ENCODE results near the gene TIAL1. TPM values are rescaled to one million over a fixed set of nuclear protein-coding genes. Genes with fewer than 3 reads are reported as not detected.
"Not testable (repeated sequence)": the region's sequence is repeated elsewhere in the genome, so short reads cannot be mapped to it uniquely, and the experiment has no call there.

Gene TIAL1
- polyA plus RNA-seq, 4 donors = 143 to 194 (median 173) TPM

- DNase-seq (ENCODE audit: low read depth in 4 of 4, low spot score in 3 of 4) = no peak
Measured at GRCh38 chr10:119535305-119535704, 61.5 kb downstream of the TIAL1 start.

- no peak for DNase-seq (ENCODE audit: low read depth in 4 of 4, low spot score in 3 of 4)
Measured at GRCh38 chr10:119533473-119533872, 63.3 kb downstream of the TIAL1 start.

- not testable (repeated sequence) for DNase-seq (ENCODE audit: low read depth in 4 of 4, low spot score in 3 of 4)
Measured at GRCh38 chr10:119532791-119533190, 64.0 kb downstream of the TIAL1 start.

- not testable (repeated sequence) for DNase-seq (ENCODE audit: low read depth in 4 of 4, low spot score in 3 of 4)
Measured at GRCh38 chr10:119532251-119532650, 64.5 kb downstream of the TIAL1 start.

GRCh38 chr10:119531067-119531466 lies 65.7 kb downstream of the TIAL1 start:
- DNase-seq (ENCODE audit: low read depth in 4 of 4, low spot score in 3 of 4) = no peak

GRCh38 chr10:119528663-119529237 lies 68.0 kb downstream of the TIAL1 start:
- DNase-seq (ENCODE audit: low read depth in 4 of 4, low spot score in 3 of 4) = not testable (repeated sequence)

GRCh38 chr10:119526621-119527592 lies 69.9 kb downstream of the TIAL1 start:
- no peak for DNase-seq (ENCODE audit: low read depth in 4 of 4, low spot score in 3 of 4)

GRCh38 chr10:119526149-119526548 lies 70.6 kb downstream of the TIAL1 start:
- DNase-seq (ENCODE audit: low read depth in 4 of 4, low spot score in 3 of 4) = no peak

GRCh38 chr10:119525116-119525515 lies 71.6 kb downstream of the TIAL1 start:
- no peak for DNase-seq (ENCODE audit: low read depth in 4 of 4, low spot score in 3 of 4)

- no peak for DNase-seq (ENCODE audit: low read depth in 4 of 4, low spot score in 3 of 4)
Measured at GRCh38 chr10:119524720-119525070, 72.1 kb downstream of the TIAL1 start.

- DNase-seq (ENCODE audit: low read depth in 4 of 4, low spot score in 3 of 4) = no peak
Measured at GRCh38 chr10:119523895-119524719, 72.7 kb downstream of the TIAL1 start.

Other genes starting within 250 kb of the TIAL1 start
- 10 to 100 TPM; 33.3 to 40.7 (median 36.7) TPM for gene RGS10, start 54.2 kb downstream of the TIAL1 start, polyA plus RNA-seq (ENCODE audit: insufficient read length in 4 of 4)
- 10 to 100 TPM; 29.4 to 36.0 (median 30.9) TPM for gene BAG3, start 54.4 kb upstream of the TIAL1 start, polyA plus RNA-seq (ENCODE audit: insufficient read length in 4 of 4)
- gene INPP5F, start 129.1 kb upstream of the TIAL1 start, polyA plus RNA-seq (ENCODE audit: insufficient read length in 4 of 4) = 10 to 100 TPM; 49.2 to 59.1 (median 58.1) TPM